ENCODE results near the gene DAAM2.

DNA sequence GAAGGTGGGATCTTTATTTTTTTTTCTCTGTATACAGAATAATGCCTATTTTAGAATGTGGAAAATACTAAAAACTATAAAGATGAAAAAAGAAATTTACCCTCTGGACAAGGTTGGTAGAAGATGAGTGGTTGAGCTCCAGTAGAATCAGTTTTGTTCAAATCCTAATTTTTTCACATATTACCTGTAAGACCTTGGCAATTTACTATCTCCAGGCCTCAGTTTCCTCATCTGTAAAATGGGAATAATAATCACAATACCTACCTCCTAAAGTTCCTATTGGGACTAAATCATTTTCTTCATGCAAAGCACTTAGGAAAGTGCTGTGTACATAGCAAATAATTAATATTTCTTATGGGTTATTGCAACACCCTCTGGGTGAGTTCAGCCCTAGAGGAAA, 28.4 kb downstream of the DAAM2 start:
- TF ChIP-seq TAF1 (IDR thresholded peaks at IDR 0.05; ENCODE audit: borderline replicate concordance, low read depth, low read length) (no peak), POLR2AphosphoS5 (IDR thresholded peaks at IDR 0.05; ENCODE audit: low read depth, low read length) (no peak)
